ENCODE measurements around the gene RIPPLY1.
A peak's percentile ranks its signal among the peaks of the same experiment; 100 is the strongest.
"Not testable (repeated sequence)": the region's sequence is repeated elsewhere in the genome, so short reads cannot be mapped to it uniquely, and the experiment has no call there.

The RIPPLY1 gene

GRCh38 chrX:106912864-106913263 is 9.7 kb upstream of the RIPPLY1 start:
- DNase-seq (ENCODE audit: low read depth in 2 of 2) = no peak

DNA sequence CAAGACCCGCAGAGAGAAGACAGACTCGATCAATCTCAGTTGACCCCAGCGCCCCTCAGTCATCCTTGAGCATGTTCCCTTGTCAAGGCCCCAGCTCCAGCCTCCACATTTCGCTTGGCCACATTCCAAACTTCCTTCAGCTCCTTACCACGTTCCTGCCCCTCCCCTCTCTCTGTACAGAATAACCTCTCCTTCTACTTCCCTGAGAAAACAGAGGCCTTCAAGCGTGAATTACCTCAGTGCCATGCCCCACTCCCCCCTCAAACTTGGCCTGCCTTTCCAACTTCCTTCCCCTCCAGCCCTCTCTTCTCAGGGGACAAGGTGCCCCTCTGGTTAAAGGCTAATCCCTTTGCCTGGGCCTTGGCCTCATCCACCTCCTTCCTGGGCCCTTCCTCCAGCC is 3.2 kb upstream of the RIPPLY1 start:
- DNase-seq (ENCODE audit: low read depth in 2 of 2) = no peak

GRCh38 chrX:106905064-106905708 is 2.0 kb upstream of the RIPPLY1 start:
- DNase-seq (ENCODE audit: low read depth in 2 of 2) = no peak

DNA sequence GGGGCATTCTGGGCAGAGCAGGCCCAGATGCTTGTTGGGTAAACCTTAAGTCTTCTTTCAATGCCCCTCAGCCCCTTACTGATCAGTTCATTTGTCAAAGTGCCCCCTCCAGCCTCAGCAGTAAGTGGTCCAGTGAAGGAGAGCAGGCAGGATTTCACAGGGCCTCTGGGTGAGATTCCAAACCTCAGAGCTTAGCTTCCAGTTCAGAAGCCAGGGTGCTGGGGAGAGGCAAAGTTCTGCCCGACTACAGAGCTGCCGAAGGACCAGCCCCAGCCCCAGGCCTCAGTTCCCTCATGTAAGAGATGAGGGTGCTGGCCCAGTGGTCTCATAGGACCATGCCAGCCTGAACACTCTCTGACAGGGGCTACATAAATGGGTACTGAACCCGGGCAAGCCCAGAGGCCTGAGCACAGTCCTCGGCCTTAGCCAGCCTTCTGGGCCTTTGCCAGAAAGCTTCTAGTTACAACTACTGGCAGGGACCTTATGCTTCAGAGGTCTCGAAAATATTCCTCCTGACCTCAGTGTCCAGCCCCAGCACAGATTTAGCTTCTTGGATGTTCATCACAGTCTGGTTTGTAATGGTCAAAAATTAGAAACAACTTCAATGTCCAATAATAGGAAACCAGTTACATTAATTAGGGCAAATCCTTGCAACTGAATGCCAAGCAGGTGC is 851 bp upstream of the RIPPLY1 start:
- no peak for DNase-seq (ENCODE audit: low read depth in 2 of 2)

DNA sequence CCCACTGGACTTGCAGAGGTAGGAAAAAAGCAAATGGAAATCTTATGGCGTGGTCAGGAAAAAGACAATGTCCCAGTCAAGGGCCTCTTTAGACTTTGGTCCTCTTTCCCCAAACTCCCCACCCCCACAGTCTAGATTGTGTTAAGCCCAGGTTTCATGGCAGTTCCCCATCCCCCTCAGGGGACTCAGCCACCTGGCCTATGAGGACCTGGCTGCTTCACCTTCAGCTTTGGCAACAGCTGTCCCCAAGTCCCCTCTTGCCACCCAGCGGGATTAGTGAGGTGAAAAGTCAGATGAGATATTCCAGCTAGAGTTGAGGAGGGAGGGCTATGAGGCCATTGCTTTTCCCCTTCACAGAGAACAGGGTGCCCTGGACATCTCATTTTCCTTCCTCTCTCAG is 457 bp downstream of the RIPPLY1 start:
- DNase-seq (ENCODE audit: low read depth in 2 of 2) = no peak

GRCh38 chrX:106901781-106902219 is 1.3 kb downstream of the RIPPLY1 start:
- no peak for DNase-seq (ENCODE audit: low read depth in 2 of 2)

DNA sequence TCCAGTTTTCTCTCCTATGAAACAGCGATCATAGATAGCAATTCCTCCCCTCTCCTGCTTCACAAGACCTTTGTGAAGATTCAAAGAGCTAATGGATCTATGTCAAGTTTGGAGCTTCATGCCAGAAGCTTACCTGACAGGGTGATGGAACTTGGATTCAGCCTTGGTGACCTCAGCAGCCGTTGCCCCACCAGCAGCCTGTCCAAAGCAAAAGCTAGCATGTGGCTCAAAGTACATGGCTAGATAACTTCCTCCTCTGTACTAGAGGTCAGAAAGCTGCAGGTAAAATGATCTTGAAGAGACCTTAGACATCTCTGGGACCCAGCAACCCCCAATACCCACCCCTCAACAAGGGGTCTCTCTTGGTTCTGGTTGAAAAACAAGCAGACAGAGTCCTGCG is 1.8 kb downstream of the RIPPLY1 start:
- DNase-seq (ENCODE audit: low read depth in 2 of 2) = no peak

GRCh38 chrX:106899841-106900240 is 3.3 kb downstream of the RIPPLY1 start:
- DNase-seq (ENCODE audit: low read depth in 2 of 2) = no peak

GRCh38 chrX:106899276-106899675 is 3.9 kb downstream of the RIPPLY1 start:
- no peak for DNase-seq (ENCODE audit: low read depth in 2 of 2)

DNA sequence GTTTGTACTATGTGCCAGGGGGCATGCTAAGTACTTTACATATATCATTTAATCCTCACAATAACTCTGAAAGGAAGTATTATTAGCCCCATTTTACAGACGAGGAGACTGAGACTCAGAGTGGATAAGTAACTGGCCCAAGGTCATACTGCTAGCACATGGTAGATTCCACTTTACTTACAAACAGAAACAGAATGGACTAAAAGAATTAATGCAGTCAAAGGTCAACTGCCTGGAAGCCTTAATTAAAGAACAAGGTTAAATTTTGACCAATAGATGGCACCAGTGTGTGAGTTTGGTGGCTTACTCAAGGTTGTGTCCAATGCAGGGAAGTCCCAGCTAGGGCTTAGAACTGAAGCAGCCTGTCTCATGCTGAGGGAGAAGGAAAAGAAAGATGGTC is 4.7 kb downstream of the RIPPLY1 start:
- no peak for DNase-seq (ENCODE audit: low read depth in 2 of 2)

GRCh38 chrX:106897259-106897658 is 5.9 kb downstream of the RIPPLY1 start:
- no peak for DNase-seq (ENCODE audit: low read depth in 2 of 2)

DNA sequence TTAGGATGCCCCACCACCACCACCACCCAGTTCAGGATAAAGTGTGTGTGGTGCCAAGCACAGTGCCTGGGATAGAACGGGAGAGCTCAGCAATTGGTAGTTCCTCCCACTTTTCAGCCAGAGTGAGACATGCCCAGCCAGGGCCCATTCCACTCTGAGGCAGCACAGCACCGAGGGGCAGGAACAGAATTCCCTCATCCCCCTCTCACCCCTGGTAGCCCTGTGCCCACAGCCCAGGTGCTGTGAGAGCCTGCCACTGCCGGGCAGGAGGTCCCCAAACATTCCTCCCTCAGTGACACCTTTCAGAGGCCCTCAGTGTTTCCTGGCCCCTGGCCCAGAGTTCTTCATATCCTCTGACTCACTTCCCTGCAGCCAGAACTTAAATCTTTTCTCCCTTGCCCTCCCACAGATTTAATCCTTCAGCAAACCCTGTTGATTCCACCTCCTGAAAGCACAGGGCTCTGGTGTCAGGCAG is 8.1 kb downstream of the RIPPLY1 start:
- no peak for DNase-seq (ENCODE audit: low read depth in 2 of 2)

- peak; percentile 12 to 41 for DNase-seq (ENCODE audit: low read depth in 2 of 2)
Measured at GRCh38 chrX:106894392-106894909, 8.7 kb downstream of the RIPPLY1 start.

GRCh38 chrX:106891762-106892460 is 11.2 kb downstream of the RIPPLY1 start:
- DNase-seq (ENCODE audit: low read depth in 2 of 2) = no peak

DNA sequence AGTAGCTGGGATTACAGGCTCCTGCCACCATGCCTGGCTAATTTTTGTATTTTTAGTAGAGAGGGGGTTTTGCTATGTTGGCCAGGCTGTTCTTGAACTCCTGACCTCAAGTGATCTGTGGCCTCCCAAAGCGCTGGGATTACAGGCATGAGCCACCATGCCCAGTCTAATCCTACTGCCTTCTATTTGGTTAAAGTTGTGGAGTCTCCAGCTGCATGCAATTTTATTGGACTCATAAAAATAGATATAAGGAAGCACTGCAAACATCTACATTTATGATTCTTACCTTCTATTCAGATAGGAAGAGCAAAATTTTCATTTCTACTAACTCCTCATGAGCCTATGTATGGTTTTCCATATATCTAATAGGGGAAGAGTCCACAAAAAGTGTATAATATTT is 13.7 kb downstream of the RIPPLY1 start:
- DNase-seq (ENCODE audit: low read depth in 2 of 2) = no peak

DNA sequence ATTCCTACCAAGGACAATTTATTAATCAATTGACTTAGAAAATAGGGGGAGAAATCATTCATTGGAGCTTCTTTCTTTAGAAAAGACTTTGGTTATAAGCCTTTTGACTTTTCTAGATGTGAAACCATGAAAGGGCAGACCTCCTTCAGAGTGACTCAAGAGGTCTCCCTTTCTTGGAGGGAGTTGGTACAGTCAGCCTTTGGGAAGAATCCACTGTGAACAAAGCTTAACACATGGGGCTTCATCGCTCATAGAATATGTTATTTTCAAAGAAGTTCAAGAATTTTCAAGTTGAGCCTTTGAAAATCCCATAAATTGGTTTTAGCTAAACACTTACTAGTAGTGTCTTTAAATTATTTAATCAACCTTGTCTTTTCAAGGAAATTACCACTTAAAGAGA is 28.0 kb downstream of the RIPPLY1 start:
- no peak for DNase-seq (ENCODE audit: low read depth in 2 of 2)

DNA sequence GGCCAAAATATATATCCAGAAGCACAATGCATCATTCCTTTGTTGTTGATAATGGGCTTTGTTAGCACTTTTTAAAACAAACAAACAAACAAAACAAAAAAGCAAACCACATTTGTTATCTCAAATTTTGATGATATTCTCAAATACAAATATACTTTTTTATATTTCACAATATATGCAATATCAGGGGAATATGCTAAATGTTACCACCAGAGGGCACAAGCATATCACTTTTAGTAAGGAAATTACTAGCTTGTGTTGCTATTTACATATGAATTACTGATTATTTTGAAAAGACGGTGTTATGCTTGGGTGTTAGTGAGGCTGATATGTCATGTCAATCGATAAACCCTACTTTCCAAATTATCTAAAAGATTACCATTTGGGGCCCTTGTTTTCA is 29.1 kb downstream of the RIPPLY1 start:
- no peak for DNase-seq (ENCODE audit: low read depth in 2 of 2)

DNA sequence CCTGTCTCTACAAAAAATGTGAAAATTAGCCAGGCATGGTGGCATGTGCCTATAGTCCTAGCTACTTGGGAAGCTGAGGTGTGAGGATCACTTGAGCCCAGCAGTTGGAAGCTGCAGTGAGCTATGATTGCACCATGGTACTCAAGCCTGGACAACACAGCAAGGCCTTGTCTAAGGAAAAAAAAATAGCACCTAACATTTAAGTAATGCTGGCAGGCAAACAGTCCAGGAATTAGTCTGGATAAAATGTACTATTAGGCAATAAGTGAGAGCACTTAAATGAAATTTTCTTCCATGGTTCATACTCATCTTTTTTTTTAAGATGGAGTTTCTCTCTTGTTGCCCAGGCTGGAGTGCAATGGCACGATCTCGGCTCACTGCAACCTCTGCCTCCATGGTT is 30.3 kb downstream of the RIPPLY1 start:
- not testable (repeated sequence) for DNase-seq (ENCODE audit: low read depth in 2 of 2)

DNA sequence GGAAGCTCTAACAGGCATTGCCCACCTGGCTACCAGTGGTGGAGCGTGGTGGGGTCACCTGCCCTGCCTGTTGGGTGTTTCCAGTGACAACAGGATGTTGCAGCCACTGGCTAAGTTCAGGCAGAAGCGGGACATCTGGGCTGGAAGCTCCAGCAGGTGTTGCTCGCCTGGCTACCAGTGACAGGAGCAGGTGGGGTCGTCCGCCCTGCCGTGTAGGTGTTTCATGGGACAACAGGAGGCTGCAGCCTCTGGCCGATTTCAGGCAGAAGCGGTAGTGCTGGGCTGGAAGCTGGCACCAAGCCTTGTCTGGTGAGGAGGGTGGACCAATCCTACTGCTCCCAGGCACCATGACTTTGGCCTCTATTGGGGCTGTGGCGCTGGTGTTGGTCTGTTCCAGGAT is 39.4 kb downstream of the RIPPLY1 start:
- DNase-seq (ENCODE audit: low read depth in 2 of 2) = no peak

DNA sequence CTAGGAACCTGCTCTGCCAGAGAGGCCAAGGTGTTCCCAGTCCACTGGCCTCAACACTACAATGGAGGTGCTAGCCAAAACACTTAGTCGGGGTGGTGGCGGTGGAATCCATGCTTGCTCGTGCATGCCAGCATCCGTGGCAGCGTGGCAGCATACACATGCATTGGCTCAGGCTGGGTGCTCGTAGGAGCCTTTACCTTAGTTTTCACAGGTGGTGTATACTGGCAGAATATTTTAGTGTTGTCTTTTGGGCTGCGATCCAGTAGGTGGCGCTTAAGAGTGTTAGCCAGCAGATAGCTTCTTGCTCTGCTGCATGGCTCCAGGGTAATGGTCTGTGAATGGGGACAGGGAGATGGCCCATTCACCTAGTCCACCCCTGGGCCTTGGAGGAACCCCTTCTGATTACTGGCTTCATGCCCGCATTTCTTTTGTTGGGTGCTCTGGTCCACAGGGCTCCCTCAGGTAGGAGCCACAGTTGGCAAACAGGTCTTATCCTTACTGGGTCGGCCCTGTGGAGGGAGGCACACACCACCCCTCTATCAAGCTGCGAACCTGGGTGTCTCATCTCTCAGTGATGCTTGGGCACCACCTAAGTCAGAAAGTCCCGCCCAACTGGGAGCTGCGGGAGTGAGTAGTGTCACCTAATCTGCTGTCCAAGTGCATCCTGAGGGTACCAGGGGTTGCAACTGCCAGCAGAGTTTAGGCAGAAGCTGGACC is 40.0 kb downstream of the RIPPLY1 start:
- peak in 1 of 2 donors; percentile 10 for DNase-seq (ENCODE audit: low read depth in 2 of 2)

All from stimulated activated CD4-positive, alpha-beta T cell treated with anti-CD3 and anti-CD28 coated beads, Interleukin-15, amount 100 ng/mL, for 48 hours (primary cell).